ENCODE results near the gene PSMD1. TPM values are rescaled to one million over a fixed set of nuclear protein-coding genes. Genes with fewer than 3 reads are reported as not detected.

Gene PSMD1
- total RNA-seq, 1 donor from 2014 or later = 99.9 TPM

- Mint-ChIP-seq H3K4me1 (peaks cover 14% of the 10 kb centered on the region), H3K4me3 (no peak overlapping the region), H3K36me3 (ENCODE audit: low read depth) (no peaks in the 10 kb centered on the region), H3K27ac (no peak overlapping the region), H3K27me3 (peaks cover 44% of the 10 kb centered on the region), H3K9me3 (no peaks in the 10 kb centered on the region)
- DNase-seq (no peak), ATAC-seq (ENCODE audit: low read depth) (no peak)
- POLR2A ChIA-PET = no interaction called here
- no peak for TF ChIP-seq CTCF (IDR thresholded peaks at IDR 0.05)
- CTCF ChIA-PET = interaction anchor here (1.9 kb wide), 1 partner anchor 16 kb away, joined by 10 read pairs; no protein-coding TSS in a partner anchor
- intact Hi-C loops (cut with micrococcal nuclease) = no loop called here
Measured at GRCh38 chr2:231036131-231036530, 20.5 kb upstream of the PSMD1 start.

GRCh38 chr2:231036578-231037106 is 20.0 kb upstream of the PSMD1 start:
- no peak overlapping the region for H3K4me3 Mint-ChIP-seq
- no peak for DNase-seq
- ChIA-PET POLR2A (no interaction called here), CTCF (interaction anchor here (1.9 kb wide), 1 partner anchor 15 kb away, joined by 10 read pairs; no protein-coding TSS in a partner anchor)
- no peak for TF ChIP-seq CTCF (IDR thresholded peaks at IDR 0.05)
- H3K36me3 Mint-ChIP-seq (ENCODE audit: low read depth) = no peaks in the 10 kb centered on the region
- peaks cover 47% of the 10 kb centered on the region for H3K27me3 Mint-ChIP-seq
- H3K9me3 Mint-ChIP-seq = no peaks in the 10 kb centered on the region
- no peak overlapping the region for H3K27ac Mint-ChIP-seq
- intact Hi-C loops (cut with micrococcal nuclease) = no loop called here
- no peak for ATAC-seq (ENCODE audit: low read depth)
- peaks cover 14% of the 10 kb centered on the region for H3K4me1 Mint-ChIP-seq

GRCh38 chr2:231037202-231037730 is 19.4 kb upstream of the PSMD1 start, which contains the start of gene C2orf72:
Gene C2orf72, plus strand, starts transcription at chr2:231037523. Its CDS starts 43 bp downstream, at chr2:231037566.
- POLR2A ChIA-PET = no interaction called here
- DNase-seq (no peak), ATAC-seq (ENCODE audit: low read depth) (no peak)
- TF ChIP-seq CTCF (IDR thresholded peaks at IDR 0.05) = no peak
- CTCF ChIA-PET = no interaction called here
- Mint-ChIP-seq H3K4me3 (peak within 1 kb of the TSS; percentile 15), H3K27ac (no peak within 1 kb of the TSS), H3K9me3 (no peaks in the 10 kb centered on the region), H3K27me3 (peaks cover 49% of the 10 kb centered on the region), H3K4me1 (peaks cover 14% of the 10 kb centered on the region), H3K36me3 (ENCODE audit: low read depth) (no peaks in the 10 kb centered on the region)
- intact Hi-C loops (cut with micrococcal nuclease) = no loop called here

GRCh38 chr2:231037731-231038482 is 18.8 kb upstream of the PSMD1 start:
- DNase-seq (no peak), ATAC-seq (ENCODE audit: low read depth) (peak; percentile 21)
- Mint-ChIP-seq H3K4me1 (peaks cover 14% of the 10 kb centered on the region), H3K27ac (no peak overlapping the region), H3K9me3 (no peaks in the 10 kb centered on the region), H3K27me3 (peaks cover 50% of the 10 kb centered on the region), H3K4me3 (no peak overlapping the region), H3K36me3 (ENCODE audit: low read depth) (no peaks in the 10 kb centered on the region)
- CTCF ChIA-PET = no interaction called here
- intact Hi-C loops (cut with micrococcal nuclease) = no loop called here
- no peak for TF ChIP-seq CTCF (IDR thresholded peaks at IDR 0.05)
- POLR2A ChIA-PET = no interaction called here
